CD4-positive, alpha-beta T cell treated with Interleukin-21 for 1 hour (primary cell): ENCODE results near the gene PARN.
A peak's percentile ranks its signal among the peaks of the same experiment; 100 is the strongest.
"Not testable (repeated sequence)": the region's sequence is repeated elsewhere in the genome, so short reads cannot be mapped to it uniquely, and the experiment has no call there.

Experiments used
- DNase-seq: peaks from one replicate; pipeline ENCODE4 v3.0.0-alpha.2; 2020

PARN gene

GRCh38 chr16:14629919-14630619 is at the start of gene PARN:
TSS of gene PARN (minus strand) at chr16:14630260. CDS start at chr16:14630125, 135 bp downstream.
- DNase-seq = peak; percentile 98

GRCh38 chr16:14678748-14679497 is 48.9 kb upstream of the PARN start:
- DNase-seq = no peak

- DNase-seq = no peak
Observed at GRCh38 chr16:14677627-14678026, 47.6 kb upstream of the PARN start.

GRCh38 chr16:14676633-14677032 is 46.6 kb upstream of the PARN start:
- no peak for DNase-seq

GRCh38 chr16:14672403-14672971 is 42.4 kb upstream of the PARN start:
- DNase-seq = no peak

GRCh38 chr16:14669776-14670175 is 39.7 kb upstream of the PARN start:
- DNase-seq = no peak

- no peak for DNase-seq
Observed at GRCh38 chr16:14668556-14669223, 38.6 kb upstream of the PARN start.

GRCh38 chr16:14667347-14668266 is 37.5 kb upstream of the PARN start:
- no peak for DNase-seq

GRCh38 chr16:14658063-14658462 is 28.0 kb upstream of the PARN start:
- DNase-seq = no peak

GRCh38 chr16:14652726-14653125 is 22.7 kb upstream of the PARN start:
- no peak for DNase-seq

- DNase-seq = no peak
Observed at GRCh38 chr16:14650629-14651028, 20.6 kb upstream of the PARN start.

- no peak for DNase-seq
Observed at GRCh38 chr16:14649816-14650215, 19.8 kb upstream of the PARN start.

GRCh38 chr16:14641926-14642325 is 11.9 kb upstream of the PARN start:
- DNase-seq = no peak

GRCh38 chr16:14641206-14641605 is 11.1 kb upstream of the PARN start:
- DNase-seq = no peak

GRCh38 chr16:14640538-14640937 is 10.5 kb upstream of the PARN start:
- no peak for DNase-seq

- DNase-seq = not testable (repeated sequence)
Observed at GRCh38 chr16:14636951-14637240, 6.8 kb upstream of the PARN start.

- DNase-seq = not testable (repeated sequence)
Observed at GRCh38 chr16:14636179-14636950, 6.3 kb upstream of the PARN start.

- no peak for DNase-seq
Observed at GRCh38 chr16:14635395-14636165, 5.5 kb upstream of the PARN start.

- no peak for DNase-seq
Observed at GRCh38 chr16:14634389-14634725, 4.3 kb upstream of the PARN start.

GRCh38 chr16:14632693-14633569 is 2.9 kb upstream of the PARN start, which contains the start of gene BFAR:
TSS of gene BFAR (plus strand) at chr16:14632951. CDS start at chr16:14644347, 11,396 bp downstream.
- DNase-seq = peak; percentile 99
